Mesendoderm (in vitro differentiated cells): ENCODE measurements around the gene CASP5.
"Not testable (repeated sequence)": the region's sequence is repeated elsewhere in the genome, so short reads cannot be mapped to it uniquely, and the experiment has no call there.

Experiments
- DNase-seq: peaks from one replicate; pipeline ENCODE4 v3.0.0; 2013
- H2AK5ac ChIP-seq: 2 replicates; pipeline ENCODE4 v1.6.1; 2013; ENCODE audit warnings: low read length, inconsistent platforms
- H2BK120ac ChIP-seq: 2 replicates; pipeline ENCODE4 v1.6.1; 2013; ENCODE audit warnings: low read depth, mild to moderate bottlenecking, low read length, moderate library complexity, mixed read lengths
- H2BK15ac ChIP-seq: replicated peaks from 2 replicates; pipeline ENCODE4 v1.6.1; 2013; ENCODE audit warnings: low read depth, mild to moderate bottlenecking, moderate library complexity
- H2BK5ac ChIP-seq: 2 replicates; pipeline ENCODE4 v1.6.1; 2013; ENCODE audit warnings: low read length, inconsistent platforms
- H3K18ac ChIP-seq: 2 replicates; pipeline ENCODE4 v1.6.1; 2013; ENCODE audit warnings: mild to moderate bottlenecking, low read length, mixed read lengths
- H3K23ac ChIP-seq: one replicate; pipeline ENCODE4 v1.6.1; 2013; ENCODE audit warnings: low read length
- H3K27ac ChIP-seq: 2 replicates; pipeline ENCODE4 v1.5.1; 2013; ENCODE audit warnings: low read depth, mild to moderate bottlenecking, inconsistent platforms, low read length, moderate library complexity
- H3K27me3 ChIP-seq: 2 replicates; pipeline ENCODE4 v1.6.1; 2013; ENCODE audit warnings: low read length, control low read depth, mild to moderate bottlenecking, inconsistent platforms; ENCODE audit not compliant: insufficient read depth, poor library complexity
- H3K36me3 ChIP-seq: 2 replicates; pipeline ENCODE4 v1.6.1; 2013; ENCODE audit warnings: low read length, inconsistent platforms; ENCODE audit not compliant: control insufficient read depth, insufficient read depth
- H3K4ac ChIP-seq: one replicate; pipeline ENCODE4 v1.6.1; 2013; ENCODE audit warnings: low read depth, mild to moderate bottlenecking, low read length, moderate library complexity
- H3K4me1 ChIP-seq: 2 replicates; pipeline ENCODE4 v1.6.1; 2013; ENCODE audit warnings: low read depth, low read length, inconsistent platforms; ENCODE audit not compliant: control insufficient read depth
- H3K4me2 ChIP-seq: 2 replicates; pipeline ENCODE4 v1.6.1; 2013; ENCODE audit warnings: low read length
- H3K4me3 ChIP-seq: 2 replicates; pipeline ENCODE4 v1.5.1; 2013; ENCODE audit warnings: mild to moderate bottlenecking, low read length
- H3K56ac ChIP-seq: one replicate; pipeline ENCODE4 v1.6.1; 2013; ENCODE audit warnings: low read length
- H3K79me1 ChIP-seq: 2 replicates; pipeline ENCODE4 v1.6.1; 2013; ENCODE audit warnings: low read length, inconsistent platforms
- H3K79me2 ChIP-seq: 2 replicates; pipeline ENCODE4 v1.6.1; 2013; ENCODE audit warnings: mild to moderate bottlenecking, low read length; ENCODE audit not compliant: control insufficient read depth, insufficient read depth
- H3K9ac ChIP-seq: 2 replicates; pipeline ENCODE4 v1.6.1; 2013; ENCODE audit warnings: low read length, inconsistent platforms
- H4K5ac ChIP-seq: one replicate; pipeline ENCODE4 v1.6.1; 2013; ENCODE audit warnings: low read length
- H4K8ac ChIP-seq: one replicate; pipeline ENCODE4 v1.6.1; 2013; ENCODE audit warnings: low read depth, mild to moderate bottlenecking, control low read depth, low read length, moderate library complexity
- WGBS: extraction: QIAGEN DNeasy Blood & Tissue Kit; methylation state at CpG from one replicate; pipeline ENCODE4 v1.1.7; 2013; ENCODE audit warnings: low lambda C conversion rate, missing lambda C conversion rate; ENCODE audit not compliant: insufficient coverage; ENCODE audit errors: extremely low coverage; 5-methylcytosine and 5-hydroxymethylcytosine counted together

The CASP5 gene

GRCh38 chr11:104972924-104973323 is 50.0 kb downstream of the CASP5 start:
- H2BK120ac ChIP-seq, H3K4me2 ChIP-seq, H3K27ac ChIP-seq, H3K4me1 ChIP-seq, H3K23ac ChIP-seq, H3K27me3 ChIP-seq, H3K79me2 ChIP-seq, H3K9ac ChIP-seq, H3K18ac ChIP-seq, H3K56ac ChIP-seq, H2BK15ac ChIP-seq, H3K4me3 ChIP-seq, H2AK5ac ChIP-seq, H2BK5ac ChIP-seq, H3K4ac ChIP-seq, H3K36me3 ChIP-seq, H4K5ac ChIP-seq, H4K8ac ChIP-seq, H3K79me1 ChIP-seq: not testable (repeated sequence)
- WGBS: no CpG with 5 or more reads among the region's 8 CpGs
- DNase-seq: peak; percentile 28

GRCh38 chr11:104970756-104971155 is 52.2 kb downstream of the CASP5 start:
- no peak overlapping the region for H3K27ac ChIP-seq
- H3K23ac ChIP-seq: no peak overlapping the region
- H3K79me2 ChIP-seq: no peaks in the 10 kb centered on the region
- H3K36me3 ChIP-seq: no peaks in the 10 kb centered on the region
- H3K27me3 ChIP-seq: no peaks in the 10 kb centered on the region
- H2BK120ac ChIP-seq: no peak overlapping the region
- no peak overlapping the region for H4K8ac ChIP-seq
- H3K4ac ChIP-seq: no peak overlapping the region
- DNase-seq: no peak
- H3K18ac ChIP-seq: no peak overlapping the region
- H2BK5ac ChIP-seq: no peak overlapping the region
- H2BK15ac ChIP-seq: no peak overlapping the region
- H2AK5ac ChIP-seq: no peak overlapping the region
- H3K4me3 ChIP-seq: no peak overlapping the region
- no peak overlapping the region for H4K5ac ChIP-seq
- H3K4me1 ChIP-seq: no peaks in the 10 kb centered on the region
- no peak overlapping the region for H3K9ac ChIP-seq
- H3K56ac ChIP-seq: no peak overlapping the region
- no peaks in the 10 kb centered on the region for H3K79me1 ChIP-seq
- no peak overlapping the region for H3K4me2 ChIP-seq

DNA sequence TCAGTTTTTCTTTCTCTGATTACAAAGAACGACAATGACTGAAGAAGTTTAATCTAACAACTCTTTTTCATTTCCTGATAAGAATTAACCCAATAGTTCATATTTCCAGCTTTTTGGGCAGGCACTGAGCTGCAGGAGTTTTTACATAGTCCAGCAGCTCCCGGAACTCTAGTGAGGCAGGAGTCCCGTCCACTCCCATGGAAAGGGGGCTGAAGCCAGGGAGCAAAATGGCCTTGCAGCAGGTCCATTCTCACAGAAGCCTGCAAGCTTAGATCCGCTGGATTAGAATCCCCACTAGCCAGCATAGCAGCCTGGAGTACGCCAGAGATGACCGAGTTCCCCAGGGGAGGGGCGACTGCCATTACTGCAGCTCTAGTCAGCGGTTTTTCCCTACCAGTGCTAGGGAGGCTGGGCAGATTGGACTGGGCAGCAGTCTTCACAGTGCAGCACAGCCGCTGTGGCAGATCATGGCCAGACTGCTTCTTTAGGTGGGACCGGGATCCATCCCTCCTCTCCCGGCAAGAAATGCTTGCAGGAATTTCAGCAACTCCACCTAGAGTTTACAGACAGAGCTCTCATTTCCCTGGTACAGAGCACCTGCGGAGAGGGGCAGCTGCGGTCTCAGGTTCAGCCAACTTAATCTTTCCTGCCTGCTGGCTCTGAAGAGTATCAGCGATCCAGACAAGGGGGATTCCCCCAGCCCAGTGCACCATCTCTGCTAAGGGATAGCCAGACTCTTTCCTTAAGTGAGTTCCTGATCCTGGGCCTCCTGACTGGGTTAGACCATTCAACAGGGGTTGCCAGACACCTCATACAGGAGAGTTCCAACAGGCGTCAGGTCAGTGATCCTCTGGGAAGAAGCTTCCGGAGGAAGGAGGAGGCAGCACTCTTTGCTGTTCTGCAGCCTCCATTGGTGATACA is 53.9 kb downstream of the CASP5 start:
- H3K27me3 ChIP-seq: no peaks in the 10 kb centered on the region
- H3K4me3 ChIP-seq: no peak overlapping the region
- H3K4me2 ChIP-seq: no peak overlapping the region
- DNase-seq: peak; percentile 62
- no peak overlapping the region for H2BK5ac ChIP-seq
- no peak overlapping the region for H2BK15ac ChIP-seq
- no peaks in the 10 kb centered on the region for H3K36me3 ChIP-seq
- no peaks in the 10 kb centered on the region for H3K79me1 ChIP-seq
- H3K56ac ChIP-seq: no peak overlapping the region
- no peak overlapping the region for H3K23ac ChIP-seq
- H3K18ac ChIP-seq: no peak overlapping the region
- no peak overlapping the region for H4K5ac ChIP-seq
- no peaks in the 10 kb centered on the region for H3K79me2 ChIP-seq
- H4K8ac ChIP-seq: no peak overlapping the region
- no peak overlapping the region for H2BK120ac ChIP-seq
- H2AK5ac ChIP-seq: no peak overlapping the region
- H3K4me1 ChIP-seq: no peaks in the 10 kb centered on the region
- H3K4ac ChIP-seq: no peak overlapping the region
- no CpG with 5 or more reads among the region's 16 CpGs for WGBS
- no peak overlapping the region for H3K27ac ChIP-seq
- H3K9ac ChIP-seq: no peak overlapping the region

DNA sequence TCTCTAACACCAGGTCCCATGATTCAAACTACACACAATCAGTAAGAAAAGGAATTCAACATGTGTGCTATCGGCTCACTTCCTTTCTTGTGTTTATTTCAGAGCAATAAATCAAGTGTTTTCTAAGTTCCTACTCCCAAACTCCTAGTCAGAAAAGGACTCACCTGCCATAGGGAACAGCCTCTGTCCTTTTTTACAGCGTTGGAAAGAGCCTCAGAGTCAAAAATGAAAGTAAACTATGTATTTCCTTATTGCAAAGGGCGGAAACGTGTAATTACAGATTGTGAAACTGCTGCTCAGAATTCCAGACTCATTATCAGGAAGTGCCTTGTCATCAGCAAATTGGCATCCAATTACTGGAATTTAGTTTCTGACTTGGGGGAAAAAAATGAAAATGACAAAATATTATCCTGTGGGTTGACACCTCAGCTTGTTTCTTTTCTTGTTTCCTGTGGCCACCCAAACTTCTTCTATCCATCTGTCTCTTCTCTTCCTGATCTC is 54.6 kb downstream of the CASP5 start, which contains the start of gene CASP4:
Gene CASP4, minus strand, starts transcription at position 220 of the 501 bp plus-strand sequence. Its CDS starts 49 bp downstream, at position 171.
- no peak within 1 kb of the TSS for H2BK15ac ChIP-seq
- H3K79me2 ChIP-seq: no peaks in the 10 kb centered on the region
- H3K79me1 ChIP-seq: no peaks in the 10 kb centered on the region
- H3K4me1 ChIP-seq: no peaks in the 10 kb centered on the region
- H3K4me2 ChIP-seq: no peak within 1 kb of the TSS
- no peak within 1 kb of the TSS for H2AK5ac ChIP-seq
- no peak within 1 kb of the TSS for H3K9ac ChIP-seq
- H2BK120ac ChIP-seq: no peak within 1 kb of the TSS
- H3K18ac ChIP-seq: no peak within 1 kb of the TSS
- DNase-seq: no peak
- H3K56ac ChIP-seq: no peak within 1 kb of the TSS
- no peak within 1 kb of the TSS for H2BK5ac ChIP-seq
- H3K27ac ChIP-seq: no peak within 1 kb of the TSS
- no peak within 1 kb of the TSS for H4K8ac ChIP-seq
- no peak within 1 kb of the TSS for H3K4ac ChIP-seq
- H3K36me3 ChIP-seq: no peaks in the 10 kb centered on the region
- no peak within 1 kb of the TSS for H3K23ac ChIP-seq
- H3K4me3 ChIP-seq: no peak within 1 kb of the TSS
- no peaks in the 10 kb centered on the region for H3K27me3 ChIP-seq
- no CpG with 5 or more reads among the region's 4 CpGs for WGBS
- H4K5ac ChIP-seq: no peak within 1 kb of the TSS

DNA sequence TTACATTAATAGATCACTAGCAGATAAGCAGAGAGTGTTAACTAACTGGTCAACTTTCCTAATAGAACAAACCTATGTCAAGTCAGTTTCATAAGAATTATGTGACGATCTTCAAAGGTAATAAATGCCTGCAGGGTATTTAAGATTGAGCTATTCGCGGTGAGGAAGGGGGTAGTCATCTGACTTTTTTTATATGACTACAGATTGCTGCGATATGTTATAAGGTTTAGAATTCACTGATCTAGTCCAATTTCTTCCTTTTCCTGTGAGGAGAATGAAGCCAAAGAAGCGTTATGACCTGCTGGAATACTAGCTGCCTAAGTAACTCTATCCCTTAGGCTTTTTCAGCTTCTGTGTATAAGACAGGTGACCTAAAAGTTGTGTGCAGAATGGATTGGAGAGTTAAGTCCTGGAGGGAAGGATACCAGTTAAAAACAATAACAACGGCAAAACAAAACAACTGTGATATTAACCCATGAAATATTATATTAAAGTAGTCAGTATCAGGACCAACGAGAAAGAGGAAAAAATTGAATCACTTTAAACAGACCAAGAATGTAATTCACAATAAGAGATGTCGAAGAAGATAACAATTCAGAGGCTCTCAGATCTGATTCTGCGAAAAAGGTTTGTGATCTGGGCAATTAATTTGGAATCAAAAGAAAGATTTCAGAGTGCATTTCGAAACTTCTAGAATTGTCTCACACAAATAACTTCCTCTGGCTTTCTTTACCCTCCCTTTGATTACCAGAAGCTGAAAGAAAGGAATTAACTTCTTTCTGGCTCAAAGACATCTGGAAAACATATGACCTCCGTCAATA is 55.2 kb downstream of the CASP5 start:
- Histone ChIP-seq H2AK5ac (no peak overlapping the region), H3K4me2 (no peak overlapping the region), H2BK15ac (no peak overlapping the region), H3K4me1 (no peaks in the 10 kb centered on the region), H4K5ac (no peak overlapping the region), H2BK5ac (no peak overlapping the region), H3K4me3 (no peak overlapping the region), H3K79me1 (no peaks in the 10 kb centered on the region), H2BK120ac (no peak overlapping the region), H4K8ac (no peak overlapping the region), H3K56ac (no peak overlapping the region), H3K18ac (no peak overlapping the region), H3K27me3 (no peaks in the 10 kb centered on the region), H3K79me2 (no peaks in the 10 kb centered on the region), H3K4ac (no peak overlapping the region), H3K36me3 (no peaks in the 10 kb centered on the region), H3K9ac (no peak overlapping the region), H3K23ac (no peak overlapping the region), H3K27ac (no peak overlapping the region)
- WGBS: no CpG with 5 or more reads among the region's 11 CpGs
- no peak for DNase-seq
